ENCODE data around the gene TNRC6B.
A peak's percentile ranks its signal among the peaks of the same experiment; 100 is the strongest.

The TNRC6B gene

GRCh38 chr22:40179526-40179925 is 1.8 kb downstream of the TNRC6B start:
- no peak for TF ChIP-seq EZH2phosphoT487 (IDR thresholded peaks at IDR 0.05; ENCODE audit: low read depth)
- TF ChIP-seq CTCF (IDR thresholded peaks at IDR 0.05; ENCODE audit: low read depth, low read length), result no peak
- 0 out of 2 replicates have a peak overlapping the region, but pooled peaks have one; percentile 82 for H3K27ac ChIP-seq (ENCODE audit: low read length)
- H3K4me1 ChIP-seq (ENCODE audit: low read length), result peaks cover 24% of the 10 kb centered on the region

GRCh38 chr22:40180403-40180802 is 2.7 kb downstream of the TNRC6B start:
- TF ChIP-seq EZH2phosphoT487 (IDR thresholded peaks at IDR 0.05; ENCODE audit: low read depth) (no peak), CTCF (IDR thresholded peaks at IDR 0.05; ENCODE audit: low read depth, low read length) (no peak)
- Histone ChIP-seq H3K9me3 (ENCODE audit: insufficient read depth, low read length) (no peaks in the 10 kb centered on the region), H3K4me1 (ENCODE audit: low read length) (peaks cover 27% of the 10 kb centered on the region), H4K20me1 (ENCODE audit: insufficient read depth, low read length) (peaks cover 54% of the 10 kb centered on the region), H2AFZ (ENCODE audit: low read depth, low read length) (no peak overlapping the region), H3K27ac (ENCODE audit: low read length) (no peak overlapping the region), H3K9ac (ENCODE audit: low read length) (no peak overlapping the region), H3K4me2 (ENCODE audit: low read length) (peak overlapping the region; percentile 97), H3K79me2 (ENCODE audit: low read length) (peaks cover 76% of the 10 kb centered on the region), H3K4me3 (ENCODE audit: low read length) (peak overlapping the region; percentile 80; the same call in 1 of the 2 replicates), H3K36me3 (replicated peaks; ENCODE audit: low read depth, low read length) (peaks cover 3% of the 10 kb centered on the region), H3K27me3 (ENCODE audit: low read depth, low read length) (no peaks in the 10 kb centered on the region)

More at GRCh38 chr22:40179526-40179925, 1.8 kb downstream of the TNRC6B start:
- Histone ChIP-seq H3K79me2 (ENCODE audit: low read length) (peaks cover 67% of the 10 kb centered on the region), H3K9me3 (ENCODE audit: insufficient read depth, low read length) (no peaks in the 10 kb centered on the region), H3K36me3 (replicated peaks; ENCODE audit: low read depth, low read length) (no peaks in the 10 kb centered on the region), H3K27me3 (ENCODE audit: low read depth, low read length) (no peaks in the 10 kb centered on the region), H4K20me1 (ENCODE audit: insufficient read depth, low read length) (peaks cover 45% of the 10 kb centered on the region; the same call in 1 of the 2 replicates), H3K4me2 (ENCODE audit: low read length) (peak overlapping the region; percentile 97), H3K4me3 (ENCODE audit: low read length) (peak overlapping the region; percentile 80), H2AFZ (ENCODE audit: low read depth, low read length) (no peak overlapping the region), H3K9ac (ENCODE audit: low read length) (peak overlapping the region; percentile 97)

GRCh38 chr22:40181323-40181722 is 3.6 kb downstream of the TNRC6B start:
- Histone ChIP-seq H3K27ac (ENCODE audit: low read length) (no peak overlapping the region), H3K4me1 (ENCODE audit: low read length) (peaks cover 35% of the 10 kb centered on the region), H3K36me3 (replicated peaks; ENCODE audit: low read depth, low read length) (peaks cover 9% of the 10 kb centered on the region), H3K27me3 (ENCODE audit: low read depth, low read length) (no peaks in the 10 kb centered on the region), H2AFZ (ENCODE audit: low read depth, low read length) (no peak overlapping the region), H3K9ac (ENCODE audit: low read length) (no peak overlapping the region), H4K20me1 (ENCODE audit: insufficient read depth, low read length) (peaks cover 63% of the 10 kb centered on the region), H3K4me2 (ENCODE audit: low read length) (no peak overlapping the region), H3K4me3 (ENCODE audit: low read length) (no peak overlapping the region), H3K79me2 (ENCODE audit: low read length) (peaks cover 85% of the 10 kb centered on the region), H3K9me3 (ENCODE audit: insufficient read depth, low read length) (no peaks in the 10 kb centered on the region)
- no peak for TF ChIP-seq CTCF (IDR thresholded peaks at IDR 0.05; ENCODE audit: low read depth, low read length)

DNA sequence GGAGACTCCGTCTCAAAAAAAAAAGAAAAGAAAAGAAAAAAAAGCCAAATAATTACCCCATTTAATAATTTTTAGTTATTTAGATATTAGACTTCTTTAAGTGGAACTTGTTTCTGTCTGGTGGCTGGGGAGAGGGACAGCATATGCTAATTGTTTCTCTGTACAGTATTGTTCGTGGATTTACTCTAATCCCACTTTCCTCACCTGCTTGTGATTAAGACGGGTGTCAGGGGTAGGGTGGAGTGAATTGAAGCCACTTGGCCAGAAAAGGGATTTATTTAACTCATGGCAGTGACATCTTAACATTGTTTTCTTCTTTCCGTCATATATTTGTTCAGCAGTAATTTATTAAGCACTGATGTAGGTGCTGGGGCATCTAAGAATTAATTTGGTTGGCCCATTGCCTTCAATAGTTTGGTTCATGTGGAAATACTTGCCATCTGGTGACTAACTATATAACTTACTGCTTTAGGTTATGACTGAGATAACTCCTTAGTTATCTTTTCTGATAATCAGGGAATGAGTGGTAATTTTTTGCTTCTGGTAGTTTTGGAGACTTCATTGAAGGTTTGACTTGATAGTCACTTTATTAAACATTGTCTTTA is 4.6 kb downstream of the TNRC6B start:
- peaks cover 28% of the 10 kb centered on the region for H3K4me1 ChIP-seq (ENCODE audit: low read length)
- no peak overlapping the region for H3K27ac ChIP-seq (ENCODE audit: low read length)

More for the DNA sequence above, 4.6 kb downstream of the TNRC6B start:
- Histone ChIP-seq H3K4me2 (ENCODE audit: low read length) (no peak overlapping the region), H3K27me3 (ENCODE audit: low read depth, low read length) (no peaks in the 10 kb centered on the region), H3K79me2 (ENCODE audit: low read length) (peaks cover 93% of the 10 kb centered on the region), H3K4me3 (ENCODE audit: low read length) (no peak overlapping the region), H3K9me3 (ENCODE audit: insufficient read depth, low read length) (no peaks in the 10 kb centered on the region), H3K9ac (ENCODE audit: low read length) (no peak overlapping the region), H4K20me1 (ENCODE audit: insufficient read depth, low read length) (peaks cover 67% of the 10 kb centered on the region), H3K36me3 (replicated peaks; ENCODE audit: low read depth, low read length) (peaks cover 9% of the 10 kb centered on the region), H2AFZ (ENCODE audit: low read depth, low read length) (no peak overlapping the region)
- TF ChIP-seq EZH2phosphoT487 (IDR thresholded peaks at IDR 0.05; ENCODE audit: low read depth) (no peak), CTCF (IDR thresholded peaks at IDR 0.05; ENCODE audit: low read depth, low read length) (no peak)
